IPS-NIHi7 (cell line): ENCODE data around the gene NFATC4.
"Not testable (repeated sequence)": the region's sequence is repeated elsewhere in the genome, so short reads cannot be mapped to it uniquely, and the experiment has no call there.

Experiments used
- DNase-seq: peaks from one replicate; pipeline ENCODE4 v3.0.0; 2012; ENCODE audit warnings: mixed read lengths; ENCODE audit errors: extremely low spot score

Gene NFATC4

GRCh38 chr14:24367514-24368211 lies at the start of gene NFATC4:
NFATC4 (plus strand) TSS chr14:24368184; CDS start chr14:24368341, 157 bp downstream.
- peak; percentile 74 for DNase-seq

DNA sequence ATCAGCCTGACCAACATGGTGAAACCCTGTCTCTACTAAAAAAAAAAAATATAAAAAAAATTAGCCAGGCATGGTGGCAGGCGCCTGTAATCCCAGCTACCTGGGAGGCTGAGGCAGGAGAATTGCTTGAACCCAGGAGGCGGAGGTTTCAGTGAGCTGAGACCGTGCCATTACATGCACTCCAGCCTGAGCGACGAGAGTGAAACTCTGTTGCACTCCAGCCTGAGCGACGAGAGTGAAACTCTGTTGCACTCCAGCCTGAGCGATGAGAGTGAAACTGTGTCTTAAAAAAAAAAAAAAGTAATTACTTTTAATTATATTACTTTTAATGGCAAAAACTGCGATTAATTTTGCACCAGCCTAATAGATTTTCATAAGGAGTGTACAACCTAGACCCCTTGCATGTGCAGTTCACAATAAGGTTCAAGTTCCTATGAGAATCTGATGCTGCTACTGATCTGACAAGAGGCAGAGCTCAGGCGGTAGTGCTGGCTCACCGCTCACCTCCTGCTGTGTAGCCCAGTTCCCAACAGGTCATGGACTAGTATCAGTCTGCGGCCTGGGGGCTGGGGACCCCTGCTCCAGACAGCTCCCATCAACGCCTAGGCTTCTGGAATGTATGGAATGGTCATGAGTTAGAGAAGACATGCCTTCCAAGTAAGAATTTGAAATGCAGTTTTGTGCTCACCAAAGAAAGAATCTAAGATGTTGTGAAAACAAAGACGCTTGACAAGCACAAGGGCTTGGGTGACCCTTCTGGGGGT lies 46.6 kb upstream of the NFATC4 start:
- no peak for DNase-seq

- no peak for DNase-seq
Measured at GRCh38 chr14:24322672-24323071, 45.3 kb upstream of the NFATC4 start.

- DNase-seq, result no peak
Measured at GRCh38 chr14:24323341-24323740, 44.6 kb upstream of the NFATC4 start.

GRCh38 chr14:24324024-24324423 lies 44.0 kb upstream of the NFATC4 start:
- DNase-seq, result no peak

GRCh38 chr14:24325041-24325530 lies 42.9 kb upstream of the NFATC4 start:
- DNase-seq, result no peak

GRCh38 chr14:24325963-24326362 lies 42.0 kb upstream of the NFATC4 start:
- DNase-seq, result no peak

DNA sequence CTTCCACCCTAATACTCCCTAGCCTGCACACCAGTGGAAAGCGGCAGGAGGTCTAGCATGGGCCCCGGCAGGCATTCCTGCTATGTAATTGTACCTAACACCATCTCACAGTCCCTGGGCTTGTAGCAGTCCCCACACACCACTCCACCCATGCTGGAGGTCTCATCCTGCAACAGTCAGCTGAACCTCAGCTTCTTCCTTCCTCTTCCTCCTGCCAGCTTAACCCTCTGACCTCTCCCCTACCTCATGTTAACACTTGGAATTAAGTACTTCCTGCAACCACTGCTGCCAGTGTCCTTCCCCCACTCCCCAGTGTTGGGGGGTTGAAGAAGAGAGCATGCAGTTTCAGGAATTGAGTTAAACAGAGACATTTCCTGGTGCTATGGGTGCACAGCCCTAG lies 40.7 kb upstream of the NFATC4 start:
- no peak for DNase-seq

GRCh38 chr14:24327914-24328313 lies 40.1 kb upstream of the NFATC4 start:
- DNase-seq, result not testable (repeated sequence)

DNA sequence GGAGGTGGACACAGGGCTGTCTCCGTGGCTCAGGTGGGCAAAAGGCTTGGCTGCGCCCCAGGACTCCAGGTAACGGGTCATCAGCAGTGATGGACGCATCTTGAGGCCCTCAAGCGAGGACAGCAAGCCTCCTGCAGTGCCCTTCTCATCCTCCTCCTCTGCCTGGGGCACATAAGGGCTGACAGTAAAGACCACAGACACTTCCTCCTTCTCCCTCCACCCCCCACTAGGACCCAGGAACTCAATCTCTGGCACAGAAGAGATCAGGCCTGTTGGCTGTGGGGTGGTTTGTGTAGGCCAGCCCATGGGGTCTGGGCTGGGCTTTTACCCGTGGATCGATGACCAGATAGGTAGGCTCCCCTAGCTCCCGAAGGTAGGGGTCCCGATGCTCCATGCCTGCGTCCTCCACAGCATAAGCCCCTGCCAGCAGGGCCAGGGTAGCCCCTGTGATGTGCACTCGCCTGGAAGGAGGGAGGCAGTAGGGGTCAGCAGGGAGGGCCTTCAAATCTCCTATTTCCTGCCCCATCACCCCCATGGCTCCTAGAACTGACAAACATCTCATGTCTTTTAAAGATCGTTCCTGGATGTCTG lies 38.8 kb upstream of the NFATC4 start:
- no peak for DNase-seq

DNA sequence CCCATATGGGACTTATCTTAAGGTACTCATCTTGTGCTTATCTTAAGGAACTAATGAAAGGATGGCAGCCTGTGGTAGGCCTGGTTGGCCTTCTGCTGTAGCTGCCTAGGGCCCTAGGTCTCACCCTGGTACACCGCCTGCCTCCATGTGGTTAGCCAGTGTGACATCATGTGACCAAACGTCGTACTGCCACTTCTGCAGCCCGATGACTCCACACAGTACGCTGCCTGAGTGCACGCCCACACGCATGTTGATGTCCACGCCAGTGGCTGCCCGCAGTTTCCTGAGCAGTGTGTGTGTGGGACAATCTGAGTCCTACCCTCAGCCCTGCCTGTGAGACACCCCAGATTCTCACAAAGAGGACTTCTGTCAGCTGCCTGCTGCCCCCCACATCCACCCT lies 38.2 kb upstream of the NFATC4 start:
- DNase-seq, result no peak

DNA sequence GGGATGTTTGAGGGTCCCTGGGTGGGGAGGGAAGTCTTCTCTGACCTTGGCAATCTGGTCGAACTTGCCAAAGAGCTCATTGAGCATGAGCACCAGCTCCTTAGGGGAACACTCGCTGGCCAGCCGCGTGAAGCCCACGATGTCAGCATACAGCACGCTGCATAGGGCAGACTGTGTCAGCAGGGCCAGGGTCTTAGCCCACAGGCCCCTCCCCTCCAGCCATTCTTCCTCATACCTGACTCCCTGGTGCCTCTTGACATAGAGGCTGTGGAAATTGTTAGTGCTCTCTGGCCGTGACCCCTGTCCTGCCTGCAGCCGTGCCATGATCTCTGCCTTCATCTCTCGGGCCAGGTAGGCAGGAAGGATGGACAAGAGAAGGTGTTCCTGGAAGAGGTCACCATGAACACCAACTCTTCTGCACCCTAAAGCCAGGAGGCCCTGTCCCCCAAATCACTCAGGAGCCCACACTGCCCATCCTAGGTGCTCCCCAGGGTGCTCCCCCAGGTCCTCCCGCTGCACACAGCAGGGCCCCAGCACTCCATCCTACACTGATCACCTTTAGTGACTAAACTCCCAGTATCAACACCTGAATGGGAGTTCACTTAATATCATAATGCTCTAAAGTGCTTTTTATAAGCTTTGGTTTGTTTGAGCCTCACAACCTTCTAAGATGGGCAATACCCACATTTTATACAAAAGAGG lies 36.9 kb upstream of the NFATC4 start:
- no peak for DNase-seq

DNA sequence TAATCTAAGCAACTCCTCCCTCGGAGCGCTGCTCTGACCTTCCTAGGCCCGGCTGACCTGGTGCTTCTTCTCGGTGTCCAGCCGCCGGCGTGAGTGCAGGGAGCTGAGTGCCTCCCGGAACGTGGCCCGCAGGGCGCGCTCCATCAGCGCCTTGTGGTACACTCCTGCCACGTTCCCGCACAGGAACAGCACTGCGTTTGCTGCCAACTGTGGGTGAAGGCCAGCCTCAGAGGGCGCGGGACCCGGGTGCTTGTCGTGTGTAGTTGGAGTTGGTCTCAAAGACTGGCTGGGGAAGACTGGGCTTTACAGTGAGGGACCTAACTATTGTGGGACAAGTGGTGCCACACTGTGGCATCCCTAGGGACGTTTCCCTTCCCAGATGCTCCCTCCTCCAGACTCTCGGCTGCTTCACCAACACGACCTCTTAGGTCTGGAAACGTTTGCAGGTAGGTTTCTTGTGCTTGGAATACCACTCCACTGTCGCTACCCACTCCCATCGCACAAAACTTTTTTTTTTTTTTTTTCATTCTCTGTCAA lies 36.2 kb upstream of the NFATC4 start:
- no peak for DNase-seq

DNA sequence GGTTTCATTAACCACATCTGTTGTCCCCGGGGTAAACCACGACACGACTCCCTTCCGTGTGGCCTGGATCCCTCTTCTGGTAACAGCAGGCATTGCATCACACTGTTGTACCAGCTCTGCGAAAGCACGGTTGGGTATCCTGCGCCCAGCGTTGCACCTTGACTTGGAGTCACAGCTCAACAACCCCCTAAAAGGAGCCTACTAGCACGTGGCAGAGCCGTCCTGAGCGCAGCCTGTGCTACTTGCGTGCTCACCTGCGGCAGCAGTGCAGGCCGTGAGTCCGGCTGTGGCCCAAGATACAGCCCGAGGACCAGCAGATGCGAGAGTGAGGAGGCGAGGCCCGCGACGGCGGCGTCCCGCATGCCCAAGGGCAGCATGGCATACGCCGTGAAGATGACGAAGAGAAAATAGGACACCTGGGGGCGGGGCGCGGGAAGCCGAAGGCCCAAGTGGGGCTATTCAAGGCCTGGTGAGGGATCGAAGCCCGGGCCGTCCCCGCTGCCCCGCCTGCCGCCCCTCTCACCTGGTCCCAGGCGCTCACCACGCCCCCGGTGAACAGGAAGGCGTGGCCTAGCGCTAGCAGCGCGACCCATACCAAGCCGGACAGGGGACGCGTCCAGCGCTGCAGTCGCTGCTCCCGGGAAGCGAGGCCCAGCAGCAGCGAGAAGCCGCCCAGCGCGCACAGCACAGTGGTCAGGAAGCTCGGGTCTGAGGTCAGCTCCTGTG lies 35.6 kb upstream of the NFATC4 start:
- peak; percentile 85 for DNase-seq

GRCh38 chr14:24334431-24335291 lies 33.3 kb upstream of the NFATC4 start, which contains the start of gene ADCY4:
ADCY4 (minus strand) TSS chr14:24335071; CDS start chr14:24334652, 419 bp downstream.
- peak; percentile 53 for DNase-seq

GRCh38 chr14:24335461-24336171 lies 32.4 kb upstream of the NFATC4 start:
- no peak for DNase-seq

DNA sequence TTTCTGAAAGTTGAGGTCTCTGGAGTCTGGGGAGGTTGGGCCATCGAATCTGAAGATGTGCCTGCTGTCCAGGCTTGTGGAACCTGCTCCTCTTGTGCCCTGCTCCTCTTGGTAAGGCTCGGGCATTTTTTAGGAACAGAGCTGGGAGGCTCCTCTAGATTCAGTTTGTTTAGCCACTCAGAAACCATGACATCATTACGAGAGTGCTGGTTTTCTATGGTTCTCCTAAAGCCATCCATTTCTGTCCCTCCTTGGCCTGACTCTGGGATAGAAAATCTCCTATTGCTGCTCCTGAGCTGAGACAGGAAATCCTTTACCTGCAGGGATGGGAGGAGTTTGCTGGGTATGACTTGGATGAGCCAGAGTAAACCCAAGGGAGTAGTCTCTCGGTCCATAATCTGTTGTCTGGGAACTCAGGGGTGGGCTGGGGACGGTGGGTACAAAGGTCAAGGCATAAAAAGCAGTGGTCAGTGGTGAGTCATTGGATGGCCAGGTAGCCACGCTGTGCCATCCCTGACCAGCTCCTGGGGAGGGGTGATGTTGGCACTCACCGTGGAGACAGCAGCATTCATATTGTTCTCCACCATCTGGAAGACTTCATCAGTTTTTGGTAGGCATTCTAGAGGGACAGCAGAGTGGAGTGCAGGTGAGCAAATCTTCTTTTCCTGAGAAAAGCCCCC lies 30.7 kb upstream of the NFATC4 start:
- DNase-seq, result no peak

GRCh38 chr14:24337824-24338175 lies 30.2 kb upstream of the NFATC4 start:
- DNase-seq, result no peak

GRCh38 chr14:24338843-24339242 lies 29.1 kb upstream of the NFATC4 start:
- no peak for DNase-seq
